Testis (tissue), 2 donors: Measurements from ENCODE around the gene KDM5B.

Experiments used
- POLR2A ChIP-seq: fragments of 450-650 bp; IDR thresholded peaks from one replicate; pipeline ENCODE4 v1.6.1; 2017; ENCODE audit warnings: antibody characterized with exemption, mild to moderate bottlenecking, moderate library complexity
- TF ChIP-seq, protein P1 (sequence below), 3 experiments: fragments of 450-650 bp in 2 of 3; fragments of 200-600 bp in 1 of 3; sonication (generic) in 1 of 3; IDR thresholded peaks; one replicate each; pipeline ENCODE4 v1.5.1; 2016 to 2019; ENCODE audit warnings: antibody characterized with exemption in 3 of 3, mild to moderate bottlenecking in 2 of 3, moderate library complexity in 1 of 3

- TF ChIP-seq, protein P1, sequence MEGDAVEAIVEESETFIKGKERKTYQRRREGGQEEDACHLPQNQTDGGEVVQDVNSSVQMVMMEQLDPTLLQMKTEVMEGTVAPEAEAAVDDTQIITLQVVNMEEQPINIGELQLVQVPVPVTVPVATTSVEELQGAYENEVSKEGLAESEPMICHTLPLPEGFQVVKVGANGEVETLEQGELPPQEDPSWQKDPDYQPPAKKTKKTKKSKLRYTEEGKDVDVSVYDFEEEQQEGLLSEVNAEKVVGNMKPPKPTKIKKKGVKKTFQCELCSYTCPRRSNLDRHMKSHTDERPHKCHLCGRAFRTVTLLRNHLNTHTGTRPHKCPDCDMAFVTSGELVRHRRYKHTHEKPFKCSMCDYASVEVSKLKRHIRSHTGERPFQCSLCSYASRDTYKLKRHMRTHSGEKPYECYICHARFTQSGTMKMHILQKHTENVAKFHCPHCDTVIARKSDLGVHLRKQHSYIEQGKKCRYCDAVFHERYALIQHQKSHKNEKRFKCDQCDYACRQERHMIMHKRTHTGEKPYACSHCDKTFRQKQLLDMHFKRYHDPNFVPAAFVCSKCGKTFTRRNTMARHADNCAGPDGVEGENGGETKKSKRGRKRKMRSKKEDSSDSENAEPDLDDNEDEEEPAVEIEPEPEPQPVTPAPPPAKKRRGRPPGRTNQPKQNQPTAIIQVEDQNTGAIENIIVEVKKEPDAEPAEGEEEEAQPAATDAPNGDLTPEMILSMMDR (IDR thresholded peaks at IDR 0.05): no peak
- no peak for TF ChIP-seq POLR2A
These were observed 3.3 kb upstream of the KDM5B start for GRCh38 chr1:202811296-202812175.
